Kidney (tissue), 22 donors: Measurements from ENCODE around the gene DNAL4. TPM values are rescaled to one million over a fixed set of nuclear protein-coding genes. Genes with fewer than 3 reads are reported as not detected.

Experiments used
- DNase-seq, 5 donors: peaks; one replicate each; pipeline ENCODE4 v3.0.0-alpha.2; 2013 to 2020
- FAIRE-seq: peaks from 2 replicates; lab custom pipeline; 2012; peaks lifted over from hg19 to GRCh38; lab: Jason Lieb, UNC
- H3K27ac ChIP-seq, 2 donors: one replicate each; pipeline ENCODE4 v1.7.0; 2013; ENCODE audit warnings: low read depth in 2 of 2, low read length in 2 of 2, inconsistent platforms in 1 of 2
- H3K27me3 ChIP-seq: one replicate; pipeline ENCODE4 v1.7.1; 2013; ENCODE audit warnings: low read length, inconsistent platforms; ENCODE audit not compliant: control insufficient read depth, insufficient read depth
- H3K36me3 ChIP-seq, 3 donors: one replicate each; pipeline versions ENCODE4 v1.7.0 to v1.7.1; 2013; ENCODE audit warnings: low read length in 3 of 3, control low read depth in 1 of 3, inconsistent platforms in 1 of 3; ENCODE audit not compliant: insufficient read depth in 3 of 3, control insufficient read depth in 2 of 3
- H3K4me1 ChIP-seq, 3 donors: one replicate each; pipeline versions ENCODE4 v1.7.0 to v1.7.1; 2013; ENCODE audit warnings: low read length in 3 of 3, inconsistent platforms in 1 of 3, low read depth in 1 of 3; ENCODE audit not compliant: control insufficient read depth in 2 of 3, insufficient read depth in 2 of 3
- H3K4me3 ChIP-seq, 3 donors: one replicate each; pipeline versions ENCODE4 v1.7.0 to v1.8.1; 2013; ENCODE audit warnings: low read length in 3 of 3, control low read depth in 1 of 3, inconsistent platforms in 1 of 3
- H3K9ac ChIP-seq, 3 donors: one replicate each; pipeline versions ENCODE4 v1.7.0 to v1.7.1; 2013; ENCODE audit warnings: low read length in 3 of 3, control low read depth in 1 of 3, inconsistent platforms in 1 of 3
- H3K9me3 ChIP-seq, 3 donors: one replicate each; pipeline versions ENCODE4 v1.7.0 to v1.7.1; 2013; ENCODE audit warnings: low read length in 3 of 3, control low read depth in 1 of 3, inconsistent platforms in 1 of 3; ENCODE audit not compliant: control insufficient read depth in 2 of 3, insufficient read depth in 1 of 3
- CTCF ChIP-seq: IDR thresholded peaks from 3 replicates; pipeline ENCODE4 v1.5.1; 2012; ENCODE audit warnings: mild to moderate bottlenecking, moderate library complexity, borderline replicate concordance; ENCODE audit not compliant: insufficient read depth; ENCODE audit errors: extremely low read depth
- intact Hi-C: fragments of 100-400 bp; cut with DNase I; formaldehyde crosslinking; loops from one replicate; pipeline ENCODE4 v1.11.1; 2022
- long read RNA-seq, 10 donors: library from polyadenylated mRNA in 1 of 10; unstranded in 1 of 10; transcript quantifications; one replicate each; pipeline ENCODE4 v2.0.0 and lab custom pipeline, GENCODE V29; 2021 to 2026
- polyA plus RNA-seq: library from polyadenylated mRNA; stranded (reverse); fragments of 350-450 nt; fragmentation: Illumina TruSeq; extraction: RNeasy Lipid Tissue Mini Kit (QIAGEN cat#74804); gene quantifications from one replicate; pipeline ENCODE4 v1.2.3, GENCODE V29; 2014; ENCODE audit warnings: low read depth, low replicate concordance; ENCODE audit not compliant: insufficient read depth
- total RNA-seq: library from RNA; stranded (reverse); fragmentation: NEBNext Ultra II Directional; extraction: Animal tissue kit (Norgen Biotek cat#: 25700); gene quantifications from one replicate; pipeline ENCODE4 v1.2.1, GENCODE V29; 2021
- donor health status: control.
- donor health status: control.
- donor health status: control.
- donor health status: control.
- donor health status: control.
- donor health status: DM: yes; HTN: yes; CAD: no.
- donor health status: Normal renal cell carcinoma (clear cell type).

DNAL4 gene
- 26.5 TPM for total RNA-seq
- polyA plus RNA-seq: 39.7 TPM
- long read RNA-seq, donor 1, transcript DNAL4-201 (4 exons, 1,504 nt): major isoform, 12 of 13 reads
- long read RNA-seq, donor 1, partial matches to known transcripts: 0 of 13 reads
- long read RNA-seq, donor 1, other reads (novel, unspliced or antisense): 0 of 13 reads
- long read RNA-seq, donor 2, transcript DNAL4-201 (4 exons, 1,504 nt): major isoform, 10 of 11 reads
- long read RNA-seq, donor 2, partial matches to known transcripts: 0 of 11 reads
- long read RNA-seq, donor 2, other reads (novel, unspliced or antisense): 0 of 11 reads
- long read RNA-seq, donor 3, transcript DNAL4-201 (4 exons, 1,504 nt): major isoform, 17 of 19 reads
- long read RNA-seq, donor 3, partial matches to known transcripts: 0 of 19 reads
- long read RNA-seq, donor 3, other reads (novel, unspliced or antisense): 0 of 19 reads
- long read RNA-seq, donor 4, transcript DNAL4-201 (4 exons, 1,504 nt): major isoform, 11 of 11 reads
- long read RNA-seq, donor 4, partial matches to known transcripts: 0 of 11 reads
- long read RNA-seq, donor 4, other reads (novel, unspliced or antisense): 0 of 11 reads
- long read RNA-seq, donor 5, partial matches to known transcripts: 0 of 1 reads
- long read RNA-seq, donor 5, other reads (novel, unspliced or antisense): 0 of 1 reads
- long read RNA-seq, donor 6, transcript DNAL4-201 (4 exons, 1,504 nt): major isoform, 14 of 15 reads
- long read RNA-seq, donor 6, partial matches to known transcripts: 0 of 15 reads
- long read RNA-seq, donor 6, other reads (novel, unspliced or antisense): 0 of 15 reads
- long read RNA-seq, donor 7, transcript DNAL4-201 (4 exons, 1,504 nt): major isoform, 14 of 26 reads
- long read RNA-seq, donor 7, partial matches to known transcripts: 2 of 26 reads
- long read RNA-seq, donor 7, other reads (novel, unspliced or antisense): 7 of 26 reads
- long read RNA-seq, donor 8, transcript DNAL4-201 (4 exons, 1,504 nt): major isoform, 10 of 10 reads
- long read RNA-seq, donor 8, partial matches to known transcripts: 0 of 10 reads
- long read RNA-seq, donor 8, other reads (novel, unspliced or antisense): 0 of 10 reads
- long read RNA-seq, donor 9, transcript DNAL4-201 (4 exons, 1,504 nt): major isoform, 6 of 8 reads
- long read RNA-seq, donor 9, partial matches to known transcripts: 0 of 8 reads
- long read RNA-seq, donor 9, other reads (novel, unspliced or antisense): 0 of 8 reads
- long read RNA-seq, donor 10, transcript DNAL4-201 (4 exons, 1,504 nt): major isoform, 9 of 9 reads
- long read RNA-seq, donor 10, partial matches to known transcripts: 0 of 9 reads
- long read RNA-seq, donor 10, other reads (novel, unspliced or antisense): 0 of 9 reads

GRCh38 chr22:38793721-38794466 lies at the start of gene DNAL4:
DNAL4 (minus strand) TSS chr22:38794143; CDS start chr22:38782731, 11,412 bp downstream.
- intact Hi-C loops: no loop called here
- no peak for TF ChIP-seq CTCF
- H3K9me3 ChIP-seq: no peaks in the 10 kb centered on the region
- H3K4me1 ChIP-seq: peaks cover 2 to 9% (median 9%) of the 10 kb centered on the region in 3 donors
- no peaks in the 10 kb centered on the region for H3K27me3 ChIP-seq
- peak within 1 kb of the TSS; percentile 79 to 90 (median 83) for H3K9ac ChIP-seq
- DNase-seq: peak; percentile 96 to 99 (median 97)
- peaks cover 2 to 8% (median 3%) of the 10 kb centered on the region in 3 donors for H3K36me3 ChIP-seq
- peak within 1 kb of the TSS; percentile 32 to 53 for H3K27ac ChIP-seq
- peak within 1 kb of the TSS; percentile 89 to 95 (median 93) for H3K4me3 ChIP-seq
- FAIRE-seq: peak; percentile 97

- no peaks in the 10 kb centered on the region for H3K9me3 ChIP-seq
- no peaks in the 10 kb centered on the region for H3K36me3 ChIP-seq
- intact Hi-C loops: loop anchor here (10.0 kb wide), 1 partner anchor 78 kb away; no protein-coding TSS in a partner anchor
- no peaks in the 10 kb centered on the region for H3K27me3 ChIP-seq
- peak; percentile 13 for TF ChIP-seq CTCF
- no peak overlapping the region for H3K9ac ChIP-seq
- H3K4me3 ChIP-seq: peak overlapping the region in 1 of 3 donors; percentile 28
- DNase-seq (peak in 4 of 5 donors; percentile 79 to 90 (median 86)), FAIRE-seq (no peak)
- no peak overlapping the region for H3K27ac ChIP-seq
- peaks cover 0 to 5% (median 0%) of the 10 kb centered on the region in 3 donors for H3K4me1 ChIP-seq
These were observed 49.3 kb upstream of the DNAL4 start for GRCh38 chr22:38843201-38843656.
